22Rv1 (cell line): ENCODE data around the gene GBP7.

Experiments used
- ZFX ChIP-seq: fragments of 450-650 bp; IDR thresholded peaks from 2 replicates; pipeline ENCODE4 v1.6.1; 2017; ENCODE audit warnings: antibody characterized with exemption, borderline replicate concordance
- TF ChIP-seq, protein P1 (sequence below): fragments of 450-650 bp; IDR thresholded peaks from 2 replicates; pipeline ENCODE4 v1.5.1; 2017; ENCODE audit warnings: mild to moderate bottlenecking

DNA sequence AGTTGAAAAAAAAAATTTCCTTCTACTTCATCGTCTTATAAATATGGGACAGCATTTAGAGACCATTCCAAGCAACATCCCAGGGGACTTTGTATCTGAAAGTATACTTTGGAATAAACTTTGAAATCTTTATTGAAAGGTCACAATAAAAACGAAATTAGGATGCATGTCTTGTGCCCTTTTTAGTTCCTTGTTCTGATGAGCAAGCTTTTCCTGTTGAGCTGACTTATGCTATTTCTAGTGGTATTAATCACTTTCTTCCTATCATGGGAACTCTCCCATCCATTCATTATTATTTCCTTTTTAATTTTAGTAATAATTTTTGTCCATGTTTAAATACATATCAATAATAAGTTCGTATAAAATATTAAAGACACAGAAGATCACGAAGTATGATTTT, 45.9 kb downstream of the GBP7 start:
- TF ChIP-seq, protein P1, sequence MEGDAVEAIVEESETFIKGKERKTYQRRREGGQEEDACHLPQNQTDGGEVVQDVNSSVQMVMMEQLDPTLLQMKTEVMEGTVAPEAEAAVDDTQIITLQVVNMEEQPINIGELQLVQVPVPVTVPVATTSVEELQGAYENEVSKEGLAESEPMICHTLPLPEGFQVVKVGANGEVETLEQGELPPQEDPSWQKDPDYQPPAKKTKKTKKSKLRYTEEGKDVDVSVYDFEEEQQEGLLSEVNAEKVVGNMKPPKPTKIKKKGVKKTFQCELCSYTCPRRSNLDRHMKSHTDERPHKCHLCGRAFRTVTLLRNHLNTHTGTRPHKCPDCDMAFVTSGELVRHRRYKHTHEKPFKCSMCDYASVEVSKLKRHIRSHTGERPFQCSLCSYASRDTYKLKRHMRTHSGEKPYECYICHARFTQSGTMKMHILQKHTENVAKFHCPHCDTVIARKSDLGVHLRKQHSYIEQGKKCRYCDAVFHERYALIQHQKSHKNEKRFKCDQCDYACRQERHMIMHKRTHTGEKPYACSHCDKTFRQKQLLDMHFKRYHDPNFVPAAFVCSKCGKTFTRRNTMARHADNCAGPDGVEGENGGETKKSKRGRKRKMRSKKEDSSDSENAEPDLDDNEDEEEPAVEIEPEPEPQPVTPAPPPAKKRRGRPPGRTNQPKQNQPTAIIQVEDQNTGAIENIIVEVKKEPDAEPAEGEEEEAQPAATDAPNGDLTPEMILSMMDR = no peak
- no peak for TF ChIP-seq ZFX
